LoVo (cell line): ENCODE results near the gene RAPGEF2.
"Not testable (repeated sequence)": the region's sequence is repeated elsewhere in the genome, so short reads cannot be mapped to it uniquely, and the experiment has no call there.

Source experiments
- DNase-seq: peaks from one replicate; pipeline ENCODE4 v3.0.0-alpha.2; 2016; ENCODE audit warnings: low spot score

Gene RAPGEF2

DNA sequence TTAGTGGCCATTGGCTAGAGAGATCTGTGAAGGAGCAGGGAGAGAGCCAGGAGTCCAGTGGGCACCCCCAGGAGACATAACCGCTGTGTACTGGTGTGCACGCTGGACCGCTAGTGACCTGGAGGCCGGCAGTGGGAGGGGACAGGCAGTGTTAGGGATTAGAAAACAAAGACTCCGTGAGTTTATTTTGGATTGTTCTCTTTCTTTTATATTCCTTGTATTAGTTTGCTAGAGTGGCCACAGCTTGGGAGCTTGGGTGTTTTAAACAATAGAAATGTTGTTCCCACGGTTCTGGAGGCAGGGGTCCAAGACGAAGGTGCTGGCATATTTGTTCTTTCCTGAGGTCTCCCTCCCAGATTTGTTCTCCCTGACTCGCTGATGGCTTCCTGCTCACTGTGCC, 266.4 kb downstream of the RAPGEF2 start:
- no peak for DNase-seq

DNA sequence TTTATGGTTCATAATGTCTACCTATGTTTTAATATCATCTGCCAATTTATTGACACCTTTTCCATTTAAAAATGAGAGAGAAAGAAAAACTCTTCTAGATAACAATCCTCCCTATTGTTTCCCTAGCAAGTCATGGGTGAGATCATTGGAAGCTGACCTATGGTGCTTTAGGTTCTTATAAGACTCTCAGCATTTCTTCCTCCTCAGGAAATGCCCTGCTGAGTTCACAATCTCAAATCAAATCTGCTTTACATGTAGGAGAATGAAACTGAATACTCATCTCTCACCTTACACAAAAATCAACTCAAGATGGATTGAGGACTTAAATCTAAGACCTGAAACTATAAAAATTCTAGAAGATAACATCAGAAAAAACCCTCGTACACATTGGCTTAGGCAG, 267.4 kb downstream of the RAPGEF2 start:
- DNase-seq = no peak

- DNase-seq = no peak
Observed at GRCh38 chr4:159374749-159375530, 272.1 kb downstream of the RAPGEF2 start.

GRCh38 chr4:159376289-159376688, 273.4 kb downstream of the RAPGEF2 start:
- DNase-seq = no peak

- DNase-seq = no peak
Observed at GRCh38 chr4:159378056-159378616, 275.3 kb downstream of the RAPGEF2 start.

DNA sequence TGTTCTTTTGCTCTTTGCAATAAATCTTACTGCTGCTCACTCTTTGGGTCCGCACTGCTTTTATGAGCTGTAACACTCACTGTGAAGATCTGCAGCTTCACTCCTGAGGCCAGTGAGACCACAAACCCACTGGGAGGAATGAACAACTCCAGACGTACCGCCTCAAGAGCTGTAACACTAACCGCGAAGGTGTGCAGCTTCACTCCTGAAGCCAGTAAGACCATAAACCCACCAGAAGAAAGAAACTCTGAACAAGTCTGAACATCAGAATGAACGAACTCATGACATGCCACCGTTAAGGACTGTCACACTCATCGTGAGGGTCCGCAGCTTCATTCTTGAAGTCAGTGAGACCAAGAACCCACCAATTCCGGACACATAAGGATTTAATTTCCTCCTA, 276.2 kb downstream of the RAPGEF2 start:
- not testable (repeated sequence) for DNase-seq

- DNase-seq = no peak
Observed at GRCh38 chr4:159379836-159380235, 277.0 kb downstream of the RAPGEF2 start.

- DNase-seq = no peak
Observed at GRCh38 chr4:159382856-159383561, 280.1 kb downstream of the RAPGEF2 start.

- no peak for DNase-seq
Observed at GRCh38 chr4:159383562-159383931, 280.7 kb downstream of the RAPGEF2 start.

DNA sequence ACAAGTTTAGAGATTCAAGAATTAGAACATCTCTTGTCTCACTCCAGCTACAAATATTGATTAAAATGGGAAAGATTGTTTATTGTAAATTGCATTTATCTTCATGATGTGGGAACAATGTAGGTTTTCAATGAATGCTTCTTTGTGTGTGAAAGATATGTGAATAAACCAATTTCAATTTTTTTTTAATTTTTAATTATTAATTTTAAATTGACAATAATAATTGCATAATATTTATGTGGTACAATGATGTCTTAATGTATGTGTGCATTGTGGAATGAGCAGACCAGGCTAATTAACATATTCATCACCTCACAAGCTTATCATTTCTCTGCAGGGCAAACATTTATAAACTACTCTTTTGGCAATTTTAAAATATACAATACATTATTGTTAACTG, 281.1 kb downstream of the RAPGEF2 start:
- DNase-seq = no peak

- no peak for DNase-seq
Observed at GRCh38 chr4:159384632-159385031, 281.8 kb downstream of the RAPGEF2 start.

DNA sequence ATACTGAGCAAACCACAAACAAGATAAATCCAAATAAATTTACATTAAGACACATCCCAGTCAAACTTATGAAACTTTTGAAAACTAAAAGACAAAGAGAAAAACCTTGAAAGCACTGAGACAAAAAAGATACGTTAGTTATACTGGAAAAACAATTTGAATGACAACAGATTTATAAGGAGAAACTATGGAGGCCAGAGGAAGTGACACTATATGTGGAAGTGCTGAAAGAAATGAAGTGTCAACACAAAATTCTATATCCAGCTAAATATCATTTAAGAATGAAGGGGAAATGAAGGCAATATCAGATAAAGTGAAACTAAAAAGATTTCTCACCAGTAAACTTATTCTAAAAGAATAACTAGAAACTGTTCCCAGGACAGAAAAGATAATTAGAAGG, 283.7 kb downstream of the RAPGEF2 start:
- DNase-seq = no peak

- no peak for DNase-seq
Observed at GRCh38 chr4:159389756-159390155, 286.9 kb downstream of the RAPGEF2 start.

DNA sequence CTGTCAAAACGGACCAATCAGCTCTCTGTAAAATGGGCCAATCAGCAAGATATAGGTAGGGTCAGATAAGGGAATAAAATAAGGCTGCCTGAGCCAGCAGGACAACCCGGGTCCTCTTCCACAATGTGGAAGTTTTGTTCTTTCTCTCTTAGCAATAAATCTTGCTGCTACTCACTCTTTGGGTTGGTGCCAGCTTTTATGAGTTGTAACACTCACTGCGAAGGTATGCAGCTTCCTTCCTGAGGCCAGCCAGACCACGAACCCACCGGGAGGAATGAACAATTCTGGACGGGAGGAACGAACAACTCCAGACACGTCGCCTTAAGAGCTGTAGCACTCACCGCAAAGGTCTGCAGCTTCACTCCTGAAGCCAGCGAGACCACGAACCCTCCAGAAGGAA, 287.8 kb downstream of the RAPGEF2 start:
- DNase-seq = peak; percentile 90

GRCh38 chr4:159395693-159396092, 292.8 kb downstream of the RAPGEF2 start:
- no peak for DNase-seq

DNA sequence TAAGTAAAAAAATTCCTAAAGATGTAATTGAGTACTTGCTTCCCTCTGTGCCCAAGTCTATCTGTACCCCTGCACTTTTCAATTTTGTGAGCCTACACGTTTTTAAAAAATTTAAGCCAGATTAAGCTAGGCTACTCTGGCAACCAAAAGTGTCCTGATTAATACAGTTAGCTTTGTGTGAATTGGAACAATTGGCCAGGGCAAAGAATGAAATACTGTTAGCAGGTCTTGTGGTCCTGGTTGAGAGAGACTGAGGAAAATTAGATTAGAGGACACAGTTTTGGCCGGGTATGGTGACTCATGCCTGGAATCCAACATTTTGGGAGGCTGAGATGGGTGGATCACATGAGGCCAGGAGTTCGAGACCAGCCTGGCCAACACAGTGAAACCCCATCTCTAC, 293.3 kb downstream of the RAPGEF2 start:
- DNase-seq = no peak

DNA sequence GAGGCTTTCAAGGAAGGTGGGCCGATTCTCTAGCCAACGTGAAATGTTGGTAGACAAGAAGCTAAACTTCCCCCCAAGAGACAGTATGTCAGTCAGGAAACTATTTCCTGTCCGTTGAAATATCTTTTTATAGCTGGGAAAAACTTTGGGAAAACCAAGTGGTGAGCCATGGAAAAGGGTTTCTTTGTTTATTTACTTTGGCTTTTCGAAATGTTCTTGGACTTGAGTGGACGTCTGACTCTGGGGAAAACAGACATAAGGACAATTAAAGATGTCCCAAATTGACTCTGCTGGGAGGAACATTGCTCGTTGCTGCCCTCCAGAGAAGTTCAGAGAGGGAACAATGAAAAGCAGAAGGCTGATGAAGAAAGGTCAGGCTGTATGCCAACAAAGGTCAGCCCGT, 295.4 kb downstream of the RAPGEF2 start:
- no peak for DNase-seq

GRCh38 chr4:159400558-159401225, 297.8 kb downstream of the RAPGEF2 start:
- no peak for DNase-seq

GRCh38 chr4:159401226-159401712, 298.4 kb downstream of the RAPGEF2 start:
- DNase-seq = no peak

DNA sequence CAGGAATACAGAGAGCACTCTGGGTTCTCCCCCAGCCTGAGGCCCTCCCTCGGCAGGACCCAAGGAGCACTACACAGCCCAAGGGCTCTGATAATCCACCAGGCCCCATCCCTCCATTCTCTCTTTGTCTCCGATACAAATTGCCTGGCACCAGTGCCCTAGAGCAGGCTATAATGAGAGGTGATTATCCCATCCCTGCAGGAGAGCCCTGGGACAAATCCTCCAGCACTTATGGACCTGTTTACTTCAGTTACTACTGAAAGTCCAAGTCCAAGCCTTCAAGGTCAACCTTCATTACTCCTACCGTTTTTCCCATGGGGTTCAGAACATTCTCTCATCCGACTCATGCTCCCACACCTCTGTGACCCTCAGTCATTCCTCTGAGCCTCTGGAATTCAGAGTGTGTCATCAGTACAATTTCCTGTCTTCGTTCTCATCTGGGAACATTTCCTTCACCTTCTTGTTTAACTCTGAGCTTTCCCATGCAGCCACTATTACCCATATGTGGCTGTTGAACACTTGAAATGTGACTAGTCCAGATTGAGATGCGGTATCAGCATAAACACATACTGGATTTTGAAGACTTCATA, 299.0 kb downstream of the RAPGEF2 start:
- peak; percentile 45 for DNase-seq
